GM23338 (cell line): ENCODE data around the gene TMEM269. TPM values are rescaled to one million over a fixed set of nuclear protein-coding genes. Genes with fewer than 3 reads are reported as not detected.

Source experiments
- ATAC-seq: fragments of 200-7000 bp; cut with Tn5 transposase; 3 replicates; pipeline ENCODE4 v1.9.1; 2020
- DNase-seq: peaks from one replicate; pipeline ENCODE4 v3.0.0-alpha.2; 2015; ENCODE audit warnings: low spot score
- H2AFZ ChIP-seq: fragments of 200-600 bp; sonication (generic); 2 replicates; pipeline ENCODE4 v1.8.0; 2016; ENCODE audit warnings: antibody characterized with exemption, mild to moderate bottlenecking, moderate library complexity
- H3F3A ChIP-seq: fragments of 200-600 bp; sonication (generic); replicated peaks from 2 replicates; pipeline ENCODE4 v1.8.0; 2017; ENCODE audit warnings: antibody characterized with exemption, mixed run types, low read depth
- H3K27ac ChIP-seq: fragments of 200-600 bp; sonication (generic); 2 replicates; pipeline ENCODE4 v1.6.1; 2016; ENCODE audit warnings: low read depth
- H3K27me3 ChIP-seq: fragments of 200-600 bp; sonication (generic); 2 replicates; pipeline ENCODE4 v1.8.0; 2016; ENCODE audit warnings: mild to moderate bottlenecking, mixed run types, moderate library complexity; ENCODE audit not compliant: insufficient read depth
- H3K36me3 ChIP-seq: fragments of 200-600 bp; sonication (generic); 2 replicates; pipeline ENCODE4 v1.8.0; 2016; ENCODE audit warnings: mild to moderate bottlenecking; ENCODE audit not compliant: insufficient read depth
- H3K4me1 ChIP-seq: fragments of 200-600 bp; sonication (generic); 2 replicates; pipeline ENCODE4 v1.8.0; 2016; ENCODE audit warnings: mild to moderate bottlenecking, moderate library complexity; ENCODE audit not compliant: insufficient read depth
- H3K4me2 ChIP-seq: fragments of 200-600 bp; sonication (generic); 2 replicates; pipeline ENCODE4 v1.7.1; 2017; ENCODE audit warnings: mixed run types
- H3K4me3 ChIP-seq: fragments of 200-600 bp; sonication (generic); 2 replicates; pipeline ENCODE4 v1.6.1; 2016; ENCODE audit warnings: mixed run types
- H3K79me2 ChIP-seq: fragments of 200-600 bp; sonication (generic); replicated peaks from 2 replicates; pipeline ENCODE4 v1.8.0; 2017; ENCODE audit warnings: mild to moderate bottlenecking; ENCODE audit not compliant: insufficient read depth
- H3K9me2 ChIP-seq: fragments of 200-600 bp; sonication (generic); 2 replicates; pipeline ENCODE4 v1.8.0; 2017; ENCODE audit not compliant: insufficient read depth
- H4K20me1 ChIP-seq: fragments of 200-600 bp; sonication (generic); replicated peaks from 2 replicates; pipeline ENCODE4 v1.8.0; 2017; ENCODE audit warnings: mild to moderate bottlenecking; ENCODE audit not compliant: insufficient read depth
- H3K27ac Mint-ChIP-seq: 2 replicates; pipeline ENCODE4 v1.8.0; 2020; ENCODE audit warnings: inconsistent platforms, mild to moderate bottlenecking, moderate library complexity, mixed read lengths
- H3K27me3 Mint-ChIP-seq: 3 replicates; pipeline ENCODE4 v1.8.0; 2022; ENCODE audit warnings: low read depth, mild to moderate bottlenecking, moderate library complexity, mixed read lengths, inconsistent platforms; ENCODE audit not compliant: insufficient read depth, poor library complexity
- H3K36me3 Mint-ChIP-seq: 3 replicates; pipeline ENCODE4 v1.8.0; 2021; ENCODE audit warnings: low read depth, mild to moderate bottlenecking, inconsistent platforms, moderate library complexity, mixed read lengths
- H3K4me1 Mint-ChIP-seq: 3 replicates; pipeline ENCODE4 v1.8.0; 2020; ENCODE audit warnings: mild to moderate bottlenecking, inconsistent platforms, mixed read lengths
- H3K4me3 Mint-ChIP-seq: 3 replicates; pipeline ENCODE4 v1.8.0; 2021; ENCODE audit warnings: moderate library complexity, mild to moderate bottlenecking, inconsistent platforms, mixed read lengths
- H3K9me3 Mint-ChIP-seq: 3 replicates; pipeline ENCODE4 v1.8.0; 2020; ENCODE audit warnings: moderate library complexity, mild to moderate bottlenecking, inconsistent platforms, mixed read lengths
- CREB1 ChIP-seq: fragments of 250-450 bp; sonication (Bioruptor Pico); IDR thresholded peaks from 2 replicates; pipeline ENCODE4 v1.5.0; 2020; ENCODE audit warnings: low read depth, mild to moderate bottlenecking, moderate library complexity
- EZH2 ChIP-seq: fragments of 200-600 bp; sonication (generic); IDR thresholded peaks from one replicate; pipeline ENCODE4 v1.8.0; 2017; ENCODE audit warnings: antibody characterized with exemption, mild to moderate bottlenecking, low read depth; ENCODE audit not compliant: unreplicated experiment
- EZH2phosphoT487 ChIP-seq: fragments of 200-600 bp; sonication (generic); IDR thresholded peaks from one replicate; pipeline ENCODE4 v1.8.1; 2018; ENCODE audit warnings: antibody characterized with exemption; ENCODE audit not compliant: unreplicated experiment
- NANOG ChIP-seq: IDR thresholded peaks from 2 replicates; pipeline ENCODE4 v1.6.1; 2016; ENCODE audit warnings: antibody characterized with exemption, borderline replicate concordance
- POLR2AphosphoS5 ChIP-seq: IDR thresholded peaks from 2 replicates; pipeline ENCODE4 v1.6.1; 2016; ENCODE audit warnings: antibody characterized with exemption, low read depth
- STAT1 ChIP-seq: IDR thresholded peaks from one replicate; pipeline ENCODE4 v1.6.1; 2016; ENCODE audit warnings: antibody characterized with exemption; ENCODE audit not compliant: unreplicated experiment
- polyA plus RNA-seq: library from polyadenylated mRNA; unstranded; fragments of >200 nt; fragmentation: Nextera tagmentation; extraction: Ambion mirVana; gene quantifications from 2 replicates; pipeline ENCODE4 v1.2.1, GENCODE V29; 2016
- total RNA-seq: library from RNA; depleted of rRNA; stranded (reverse); fragments of >200 nt; shearing (Covaris generic); gene quantifications from 2 replicates; pipeline ENCODE4 v1.2.3, GENCODE V29; 2014
- TF ChIP-seq, protein P1 (sequence below): fragments of 250-450 bp; sonication (Bioruptor Pico); IDR thresholded peaks from 2 replicates; pipeline ENCODE4 v1.5.0; 2020; ENCODE audit warnings: mild to moderate bottlenecking, moderate library complexity
- TF ChIP-seq, protein P2 (sequence below), 2 experiments: fragments of 200-600 bp in 1 of 2; sonication (generic) in 1 of 2; conservative IDR thresholded peaks; 2 replicates each; pipeline versions ENCODE4 v1.5.1 to v1.6.1; 2016 to 2017; ENCODE audit warnings: antibody characterized with exemption in 2 of 2, low read depth in 2 of 2, mild to moderate bottlenecking in 2 of 2, moderate library complexity in 1 of 2
- TF ChIP-seq, protein P3 (sequence below): IDR thresholded peaks from 2 replicates; pipeline ENCODE4 v1.6.1; 2016; ENCODE audit warnings: antibody characterized with exemption

Gene TMEM269
- total and polyA plus RNA-seq, 2 experiments from 2014 or later: 0.31 to 0.45 TPM

- Histone ChIP-seq H3K36me3 (peaks cover 13% of the 10 kb centered on the region), H3K4me3 (no peak overlapping the region), H3K27me3 (no peaks in the 10 kb centered on the region), H3K4me2 (no peak overlapping the region), H2AFZ (no peak overlapping the region), H3K4me1 (no peaks in the 10 kb centered on the region), H3F3A (0 out of 2 replicates have a peak, but pooled peaks cover 15% of the 10 kb centered on the region), H3K27ac (no peak overlapping the region), H3K9me2 (no peaks in the 10 kb centered on the region), H4K20me1 (0 out of 2 replicates have a peak, but pooled peaks cover 4% of the 10 kb centered on the region), H3K79me2 (no peaks in the 10 kb centered on the region)
- Mint-ChIP-seq H3K4me3 (no peak overlapping the region), H3K27me3 (no peaks in the 10 kb centered on the region), H3K27ac (no peak overlapping the region), H3K4me1 (peaks cover 3% of the 10 kb centered on the region; the same call in 2 of the 3 replicates), H3K36me3 (peaks cover 42% of the 10 kb centered on the region), H3K9me3 (no peaks in the 10 kb centered on the region; the same call in 2 of the 3 replicates)
- no peak for DNase-seq
- TF ChIP-seq, protein P1, sequence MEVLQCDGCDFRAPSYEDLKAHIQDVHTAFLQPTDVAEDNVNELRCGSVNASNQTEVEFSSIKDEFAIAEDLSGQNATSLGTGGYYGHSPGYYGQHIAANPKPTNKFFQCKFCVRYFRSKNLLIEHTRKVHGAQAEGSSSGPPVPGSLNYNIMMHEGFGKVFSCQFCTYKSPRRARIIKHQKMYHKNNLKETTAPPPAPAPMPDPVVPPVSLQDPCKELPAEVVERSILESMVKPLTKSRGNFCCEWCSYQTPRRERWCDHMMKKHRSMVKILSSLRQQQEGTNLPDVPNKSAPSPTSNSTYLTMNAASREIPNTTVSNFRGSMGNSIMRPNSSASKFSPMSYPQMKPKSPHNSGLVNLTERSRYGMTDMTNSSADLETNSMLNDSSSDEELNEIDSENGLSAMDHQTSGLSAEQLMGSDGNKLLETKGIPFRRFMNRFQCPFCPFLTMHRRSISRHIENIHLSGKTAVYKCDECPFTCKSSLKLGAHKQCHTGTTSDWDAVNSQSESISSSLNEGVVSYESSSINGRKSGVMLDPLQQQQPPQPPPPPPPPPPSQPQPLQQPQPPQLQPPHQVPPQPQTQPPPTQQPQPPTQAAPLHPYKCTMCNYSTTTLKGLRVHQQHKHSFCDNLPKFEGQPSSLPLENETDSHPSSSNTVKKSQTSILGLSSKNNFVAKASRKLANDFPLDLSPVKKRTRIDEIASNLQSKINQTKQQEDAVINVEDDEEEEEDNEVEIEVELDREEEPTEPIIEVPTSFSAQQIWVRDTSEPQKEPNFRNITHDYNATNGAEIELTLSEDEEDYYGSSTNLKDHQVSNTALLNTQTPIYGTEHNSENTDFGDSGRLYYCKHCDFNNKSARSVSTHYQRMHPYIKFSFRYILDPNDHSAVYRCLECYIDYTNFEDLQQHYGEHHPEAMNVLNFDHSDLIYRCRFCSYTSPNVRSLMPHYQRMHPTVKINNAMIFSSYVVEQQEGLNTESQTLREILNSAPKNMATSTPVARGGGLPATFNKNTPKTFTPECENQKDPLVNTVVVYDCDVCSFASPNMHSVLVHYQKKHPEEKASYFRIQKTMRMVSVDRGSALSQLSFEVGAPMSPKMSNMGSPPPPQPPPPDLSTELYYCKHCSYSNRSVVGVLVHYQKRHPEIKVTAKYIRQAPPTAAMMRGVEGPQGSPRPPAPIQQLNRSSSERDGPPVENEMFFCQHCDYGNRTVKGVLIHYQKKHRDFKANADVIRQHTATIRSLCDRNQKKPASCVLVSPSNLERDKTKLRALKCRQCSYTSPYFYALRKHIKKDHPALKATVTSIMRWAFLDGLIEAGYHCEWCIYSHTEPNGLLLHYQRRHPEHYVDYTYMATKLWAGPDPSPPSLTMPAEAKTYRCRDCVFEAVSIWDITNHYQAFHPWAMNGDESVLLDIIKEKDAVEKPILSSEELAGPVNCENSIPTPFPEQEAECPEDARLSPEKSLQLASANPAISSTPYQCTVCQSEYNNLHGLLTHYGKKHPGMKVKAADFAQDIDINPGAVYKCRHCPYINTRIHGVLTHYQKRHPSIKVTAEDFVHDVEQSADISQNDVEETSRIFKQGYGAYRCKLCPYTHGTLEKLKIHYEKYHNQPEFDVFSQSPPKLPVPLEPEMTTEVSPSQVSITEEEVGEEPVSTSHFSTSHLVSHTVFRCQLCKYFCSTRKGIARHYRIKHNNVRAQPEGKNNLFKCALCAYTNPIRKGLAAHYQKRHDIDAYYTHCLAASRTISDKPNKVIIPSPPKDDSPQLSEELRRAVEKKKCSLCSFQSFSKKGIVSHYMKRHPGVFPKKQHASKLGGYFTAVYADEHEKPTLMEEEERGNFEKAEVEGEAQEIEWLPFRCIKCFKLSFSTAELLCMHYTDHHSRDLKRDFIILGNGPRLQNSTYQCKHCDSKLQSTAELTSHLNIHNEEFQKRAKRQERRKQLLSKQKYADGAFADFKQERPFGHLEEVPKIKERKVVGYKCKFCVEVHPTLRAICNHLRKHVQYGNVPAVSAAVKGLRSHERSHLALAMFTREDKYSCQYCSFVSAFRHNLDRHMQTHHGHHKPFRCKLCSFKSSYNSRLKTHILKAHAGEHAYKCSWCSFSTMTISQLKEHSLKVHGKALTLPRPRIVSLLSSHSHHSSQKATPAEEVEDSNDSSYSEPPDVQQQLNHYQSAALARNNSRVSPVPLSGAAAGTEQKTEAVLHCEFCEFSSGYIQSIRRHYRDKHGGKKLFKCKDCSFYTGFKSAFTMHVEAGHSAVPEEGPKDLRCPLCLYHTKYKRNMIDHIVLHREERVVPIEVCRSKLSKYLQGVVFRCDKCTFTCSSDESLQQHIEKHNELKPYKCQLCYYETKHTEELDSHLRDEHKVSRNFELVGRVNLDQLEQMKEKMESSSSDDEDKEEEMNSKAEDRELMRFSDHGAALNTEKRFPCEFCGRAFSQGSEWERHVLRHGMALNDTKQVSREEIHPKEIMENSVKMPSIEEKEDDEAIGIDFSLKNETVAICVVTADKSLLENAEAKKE: no peak
- TF ChIP-seq, protein P2, sequence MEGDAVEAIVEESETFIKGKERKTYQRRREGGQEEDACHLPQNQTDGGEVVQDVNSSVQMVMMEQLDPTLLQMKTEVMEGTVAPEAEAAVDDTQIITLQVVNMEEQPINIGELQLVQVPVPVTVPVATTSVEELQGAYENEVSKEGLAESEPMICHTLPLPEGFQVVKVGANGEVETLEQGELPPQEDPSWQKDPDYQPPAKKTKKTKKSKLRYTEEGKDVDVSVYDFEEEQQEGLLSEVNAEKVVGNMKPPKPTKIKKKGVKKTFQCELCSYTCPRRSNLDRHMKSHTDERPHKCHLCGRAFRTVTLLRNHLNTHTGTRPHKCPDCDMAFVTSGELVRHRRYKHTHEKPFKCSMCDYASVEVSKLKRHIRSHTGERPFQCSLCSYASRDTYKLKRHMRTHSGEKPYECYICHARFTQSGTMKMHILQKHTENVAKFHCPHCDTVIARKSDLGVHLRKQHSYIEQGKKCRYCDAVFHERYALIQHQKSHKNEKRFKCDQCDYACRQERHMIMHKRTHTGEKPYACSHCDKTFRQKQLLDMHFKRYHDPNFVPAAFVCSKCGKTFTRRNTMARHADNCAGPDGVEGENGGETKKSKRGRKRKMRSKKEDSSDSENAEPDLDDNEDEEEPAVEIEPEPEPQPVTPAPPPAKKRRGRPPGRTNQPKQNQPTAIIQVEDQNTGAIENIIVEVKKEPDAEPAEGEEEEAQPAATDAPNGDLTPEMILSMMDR (conservative IDR thresholded peaks at IDR 0.05; ENCODE audit: low read depth in 2 of 2): no peak
- no peak for ATAC-seq
Measured at GRCh38 chr1:42780176-42780575, 4.6 kb upstream of the TMEM269 start.

DNA sequence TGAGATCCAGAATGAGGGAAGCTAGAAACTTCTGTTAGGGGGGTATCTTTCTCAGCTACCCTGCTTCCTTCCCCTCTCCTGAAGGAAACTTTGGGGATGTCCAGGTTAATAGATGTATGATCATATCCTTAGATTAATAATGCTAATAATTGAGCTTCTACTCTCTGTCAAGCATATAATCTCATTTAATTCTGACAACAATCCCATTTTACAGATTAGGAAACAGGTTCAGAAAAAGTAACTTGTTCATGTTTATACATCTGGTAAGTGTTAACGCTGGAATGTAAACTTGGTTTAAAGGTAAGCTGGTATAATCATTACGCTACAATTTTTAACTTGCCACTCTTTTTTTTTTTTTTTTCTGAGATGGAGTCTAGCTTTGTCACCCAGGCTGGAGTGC is 1.7 kb upstream of the TMEM269 start:
- H4K20me1 ChIP-seq: 0 out of 2 replicates have a peak, but pooled peaks cover 4% of the 10 kb centered on the region
- no peak for DNase-seq
- Mint-ChIP-seq H3K36me3 (peaks cover 26% of the 10 kb centered on the region), H3K4me3 (no peak overlapping the region), H3K27me3 (peaks cover 4% of the 10 kb centered on the region), H3K9me3 (no peaks in the 10 kb centered on the region; the same call in 2 of the 3 replicates), H3K27ac (no peak overlapping the region), H3K4me1 (peaks cover 11% of the 10 kb centered on the region)
- no peak overlapping the region for H3K4me2 ChIP-seq
- H3K36me3 ChIP-seq: no peaks in the 10 kb centered on the region; the same call in 1 of the 2 replicates
- peaks cover 6% of the 10 kb centered on the region; the same call in 1 of the 2 replicates for H3K27me3 ChIP-seq
- no peak overlapping the region for H2AFZ ChIP-seq
- no peak for ATAC-seq
- no peak overlapping the region for H3K4me3 ChIP-seq
- no peaks in the 10 kb centered on the region for H3K9me2 ChIP-seq
- H3K4me1 ChIP-seq: peaks cover 5% of the 10 kb centered on the region; the same call in 1 of the 2 replicates
- H3K79me2 ChIP-seq: no peaks in the 10 kb centered on the region
- 0 out of 2 replicates have a peak, but pooled peaks cover 15% of the 10 kb centered on the region for H3F3A ChIP-seq
- H3K27ac ChIP-seq: no peak overlapping the region
- no peak for TF ChIP-seq POLR2AphosphoS5
- TF ChIP-seq CREB1 (CRISPR knock-in tag): no peak
- TF ChIP-seq STAT1: no peak
- TF ChIP-seq EZH2phosphoT487: no peak
- TF ChIP-seq NANOG: no peak
- TF ChIP-seq EZH2: no peak
- TF ChIP-seq, protein P3, sequence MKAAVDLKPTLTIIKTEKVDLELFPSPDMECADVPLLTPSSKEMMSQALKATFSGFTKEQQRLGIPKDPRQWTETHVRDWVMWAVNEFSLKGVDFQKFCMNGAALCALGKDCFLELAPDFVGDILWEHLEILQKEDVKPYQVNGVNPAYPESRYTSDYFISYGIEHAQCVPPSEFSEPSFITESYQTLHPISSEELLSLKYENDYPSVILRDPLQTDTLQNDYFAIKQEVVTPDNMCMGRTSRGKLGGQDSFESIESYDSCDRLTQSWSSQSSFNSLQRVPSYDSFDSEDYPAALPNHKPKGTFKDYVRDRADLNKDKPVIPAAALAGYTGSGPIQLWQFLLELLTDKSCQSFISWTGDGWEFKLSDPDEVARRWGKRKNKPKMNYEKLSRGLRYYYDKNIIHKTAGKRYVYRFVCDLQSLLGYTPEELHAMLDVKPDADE: no peak
